ENCODE results near the gene STAM2.
"Not testable (repeated sequence)": the region's sequence is repeated elsewhere in the genome, so short reads cannot be mapped to it uniquely, and the experiment has no call there.

STAM2 gene

GRCh38 chr2:152106464-152106863, 69.1 kb downstream of the STAM2 start:
- no peak for DNase-seq (ENCODE audit: low read depth in 2 of 2)

- DNase-seq (ENCODE audit: low read depth in 2 of 2), result no peak
Observed at GRCh38 chr2:152103271-152103670, 72.3 kb downstream of the STAM2 start.

- no peak for DNase-seq (ENCODE audit: low read depth in 2 of 2)
Observed at GRCh38 chr2:152100961-152101360, 74.6 kb downstream of the STAM2 start.

- DNase-seq (ENCODE audit: low read depth in 2 of 2), result no peak
Observed at GRCh38 chr2:152099367-152100050, 76.1 kb downstream of the STAM2 start.

- no peak for DNase-seq (ENCODE audit: low read depth in 2 of 2)
Observed at GRCh38 chr2:152098496-152099366, 76.8 kb downstream of the STAM2 start, which contains the start of gene CACNB4. TSS of gene CACNB4 (minus strand) at chr2:152099044.

- DNase-seq (ENCODE audit: low read depth in 2 of 2), result no peak
Observed at GRCh38 chr2:152097801-152098495, 77.6 kb downstream of the STAM2 start.

GRCh38 chr2:152097290-152097800, 78.2 kb downstream of the STAM2 start:
- DNase-seq (ENCODE audit: low read depth in 2 of 2), result no peak

- no peak for DNase-seq (ENCODE audit: low read depth in 2 of 2)
Observed at GRCh38 chr2:152095146-152095545, 80.4 kb downstream of the STAM2 start.

GRCh38 chr2:152094014-152094413, 81.5 kb downstream of the STAM2 start:
- no peak for DNase-seq (ENCODE audit: low read depth in 2 of 2)

- DNase-seq (ENCODE audit: low read depth in 2 of 2), result no peak
Observed at GRCh38 chr2:152093464-152093863, 82.1 kb downstream of the STAM2 start.

GRCh38 chr2:152092095-152092494, 83.5 kb downstream of the STAM2 start:
- no peak for DNase-seq (ENCODE audit: low read depth in 2 of 2)

- not testable (repeated sequence) for DNase-seq (ENCODE audit: low read depth in 2 of 2)
Observed at GRCh38 chr2:152090726-152091125, 84.8 kb downstream of the STAM2 start.

GRCh38 chr2:152089238-152089637, 86.3 kb downstream of the STAM2 start:
- DNase-seq (ENCODE audit: low read depth in 2 of 2), result no peak

- no peak for DNase-seq (ENCODE audit: low read depth in 2 of 2)
Observed at GRCh38 chr2:152088006-152088405, 87.6 kb downstream of the STAM2 start.

GRCh38 chr2:152086231-152086630, 89.3 kb downstream of the STAM2 start:
- no peak for DNase-seq (ENCODE audit: low read depth in 2 of 2)

- DNase-seq (ENCODE audit: low read depth in 2 of 2), result no peak
Observed at GRCh38 chr2:152084076-152084475, 91.5 kb downstream of the STAM2 start.

- no peak for DNase-seq (ENCODE audit: low read depth in 2 of 2)
Observed at GRCh38 chr2:152083202-152083875, 92.2 kb downstream of the STAM2 start.

GRCh38 chr2:152078662-152079061, 96.9 kb downstream of the STAM2 start:
- DNase-seq (ENCODE audit: low read depth in 2 of 2), result no peak

GRCh38 chr2:152078023-152078422, 97.5 kb downstream of the STAM2 start:
- no peak for DNase-seq (ENCODE audit: low read depth in 2 of 2)

- DNase-seq (ENCODE audit: low read depth in 2 of 2), result no peak
Observed at GRCh38 chr2:152075461-152076050, 100.0 kb downstream of the STAM2 start.

- no peak for DNase-seq (ENCODE audit: low read depth in 2 of 2)
Observed at GRCh38 chr2:152072011-152072410, 103.6 kb downstream of the STAM2 start.
